Renal cortex interstitium (tissue), 11 donors: ENCODE data around the gene MEA1. TPM values are rescaled to one million over a fixed set of nuclear protein-coding genes. Genes with fewer than 3 reads are reported as not detected.
"Not testable (repeated sequence)": the region's sequence is repeated elsewhere in the genome, so short reads cannot be mapped to it uniquely, and the experiment has no call there.

Experiments
- DNase-seq, 11 donors: peaks; one replicate each; pipeline ENCODE4 v3.0.0-alpha.2; 2013; ENCODE audit warnings: low read depth in 9 of 11, low spot score in 4 of 11; ENCODE audit errors: extremely low read depth in 1 of 11
- polyA plus RNA-seq, 3 donors: library from polyadenylated mRNA; unstranded; fragments of 120-200 nt; gene quantifications; one replicate each; pipeline ENCODE4 v1.2.1, GENCODE V29; 2013; ENCODE audit not compliant: insufficient read length in 3 of 3

The MEA1 gene
- polyA plus RNA-seq, 3 donors: 80.8 to 98.4 (median 81.0) TPM

GRCh38 chr6:43020847-43021246 is 7.1 kb upstream of the MEA1 start:
- DNase-seq: peak in 6 of 11 donors; percentile 25 to 54 (median 36)

GRCh38 chr6:43020052-43020705 is 6.4 kb upstream of the MEA1 start:
- DNase-seq: no peak

- no peak for DNase-seq
Measured at GRCh38 chr6:43019152-43019551, 5.4 kb upstream of the MEA1 start.

- DNase-seq: no peak
Measured at GRCh38 chr6:43016943-43017334, 3.2 kb upstream of the MEA1 start.

GRCh38 chr6:43016176-43016942 is 2.6 kb upstream of the MEA1 start:
- no peak for DNase-seq

- DNase-seq: no peak
Measured at GRCh38 chr6:43014434-43014909, 726 bp upstream of the MEA1 start.

GRCh38 chr6:43013097-43013842 is 476 bp downstream of the MEA1 start:
- no peak for DNase-seq

GRCh38 chr6:43012364-43012763 is 1.4 kb downstream of the MEA1 start:
- DNase-seq: no peak

GRCh38 chr6:43011207-43011606 is 2.5 kb downstream of the MEA1 start:
- no peak for DNase-seq

GRCh38 chr6:43009124-43009523 is 4.6 kb downstream of the MEA1 start:
- DNase-seq: peak in 1 of 11 donors; percentile 5

- DNase-seq: no peak
Measured at GRCh38 chr6:43007126-43007525, 6.6 kb downstream of the MEA1 start.

GRCh38 chr6:43006251-43006650 is 7.5 kb downstream of the MEA1 start:
- DNase-seq: no peak

- no peak for DNase-seq
Measured at GRCh38 chr6:43005844-43006243, 7.9 kb downstream of the MEA1 start.

- no peak for DNase-seq
Measured at GRCh38 chr6:43001843-43002242, 11.9 kb downstream of the MEA1 start.

- not testable (repeated sequence) for DNase-seq
Measured at GRCh38 chr6:42998205-42998604, 15.5 kb downstream of the MEA1 start.

- no peak for DNase-seq
Measured at GRCh38 chr6:42996513-42996912, 17.2 kb downstream of the MEA1 start.

GRCh38 chr6:42993445-42993844 is 20.3 kb downstream of the MEA1 start:
- DNase-seq: no peak

- DNase-seq: no peak
Measured at GRCh38 chr6:42989923-42990322, 23.8 kb downstream of the MEA1 start.

- no peak for DNase-seq
Measured at GRCh38 chr6:42988486-42989020, 25.2 kb downstream of the MEA1 start.
